Stomach (tissue), 4 donors: ENCODE measurements around the gene ZMAT5.

ENCODE experiments used
- EP300 ChIP-seq: sonication (generic); formaldehyde crosslinking; IDR thresholded peaks from one replicate; pipeline ENCODE4 v1.6.1; 2017; ENCODE audit warnings: antibody characterized with exemption
- POLR2A ChIP-seq, 4 donors: fragments of 450-650 bp; IDR thresholded peaks; one replicate each; pipeline ENCODE4 v1.6.1; 2016; ENCODE audit warnings: antibody characterized with exemption in 4 of 4, control low read depth in 2 of 4, mild to moderate bottlenecking in 1 of 4, moderate library complexity in 1 of 4
- POLR2AphosphoS5 ChIP-seq, 3 donors: sonication (generic); formaldehyde crosslinking; IDR thresholded peaks; one replicate each; pipeline ENCODE4 v1.6.1; 2016; ENCODE audit warnings: antibody characterized with exemption in 3 of 3
- TF ChIP-seq, protein P1 (sequence below), 7 experiments: fragments of 450-650 bp in 4 of 7; fragments of 200-600 bp in 3 of 7; sonication (generic) in 3 of 7; IDR thresholded peaks; one replicate each; pipeline ENCODE4 v1.5.1; 2016 to 2019; ENCODE audit warnings: antibody characterized with exemption in 7 of 7, control low read depth in 2 of 7, mild to moderate bottlenecking in 1 of 7

- TF ChIP-seq POLR2A (IDR thresholded peaks at IDR 0.05) (no peak), EP300 (no peak), POLR2AphosphoS5 (IDR thresholded peaks at IDR 0.05) (no peak)
- TF ChIP-seq, protein P1, sequence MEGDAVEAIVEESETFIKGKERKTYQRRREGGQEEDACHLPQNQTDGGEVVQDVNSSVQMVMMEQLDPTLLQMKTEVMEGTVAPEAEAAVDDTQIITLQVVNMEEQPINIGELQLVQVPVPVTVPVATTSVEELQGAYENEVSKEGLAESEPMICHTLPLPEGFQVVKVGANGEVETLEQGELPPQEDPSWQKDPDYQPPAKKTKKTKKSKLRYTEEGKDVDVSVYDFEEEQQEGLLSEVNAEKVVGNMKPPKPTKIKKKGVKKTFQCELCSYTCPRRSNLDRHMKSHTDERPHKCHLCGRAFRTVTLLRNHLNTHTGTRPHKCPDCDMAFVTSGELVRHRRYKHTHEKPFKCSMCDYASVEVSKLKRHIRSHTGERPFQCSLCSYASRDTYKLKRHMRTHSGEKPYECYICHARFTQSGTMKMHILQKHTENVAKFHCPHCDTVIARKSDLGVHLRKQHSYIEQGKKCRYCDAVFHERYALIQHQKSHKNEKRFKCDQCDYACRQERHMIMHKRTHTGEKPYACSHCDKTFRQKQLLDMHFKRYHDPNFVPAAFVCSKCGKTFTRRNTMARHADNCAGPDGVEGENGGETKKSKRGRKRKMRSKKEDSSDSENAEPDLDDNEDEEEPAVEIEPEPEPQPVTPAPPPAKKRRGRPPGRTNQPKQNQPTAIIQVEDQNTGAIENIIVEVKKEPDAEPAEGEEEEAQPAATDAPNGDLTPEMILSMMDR (IDR thresholded peaks at IDR 0.05): no peak
Observed at GRCh38 chr22:29710193-29710592, 56.6 kb downstream of the ZMAT5 start.
